ENCODE data around the gene SOX4.

The SOX4 gene

GRCh38 chr6:21614226-21614625, 20.7 kb downstream of the SOX4 start:
- no peak for DNase-seq
- no peak for ATAC-seq

GRCh38 chr6:21615504-21615903, 22.0 kb downstream of the SOX4 start:
- ATAC-seq = no peak
- DNase-seq = no peak

GRCh38 chr6:21616005-21616404, 22.5 kb downstream of the SOX4 start:
- no peak for DNase-seq
- no peak for ATAC-seq

GRCh38 chr6:21625642-21626041, 32.1 kb downstream of the SOX4 start:
- DNase-seq (no peak), ATAC-seq (no peak)

GRCh38 chr6:21626756-21627155, 33.2 kb downstream of the SOX4 start:
- ATAC-seq = no peak
- no peak for DNase-seq

GRCh38 chr6:21628160-21628559, 34.6 kb downstream of the SOX4 start:
- DNase-seq = no peak
- ATAC-seq = no peak

- DNase-seq (no peak), ATAC-seq (no peak)
Observed at GRCh38 chr6:21633511-21634109, 40.1 kb downstream of the SOX4 start.

- DNase-seq = no peak
- no peak for ATAC-seq
Observed at GRCh38 chr6:21634582-21634981, 41.0 kb downstream of the SOX4 start.

GRCh38 chr6:21636876-21637275, 43.3 kb downstream of the SOX4 start:
- DNase-seq = no peak
- no peak for ATAC-seq

- DNase-seq (no peak), ATAC-seq (no peak)
Observed at GRCh38 chr6:21639316-21639715, 45.8 kb downstream of the SOX4 start.

All from stimulated activated naive CD8-positive, alpha-beta T cell treated with anti-CD3 and anti-CD28 coated beads, Interleukin-15, Interleukin-2, amounts not matched to agents 100 U/mL and 50 U/mL, for 24 hours (primary cell).